Measurements from ENCODE around the gene UBE2H.

UBE2H gene

DNA sequence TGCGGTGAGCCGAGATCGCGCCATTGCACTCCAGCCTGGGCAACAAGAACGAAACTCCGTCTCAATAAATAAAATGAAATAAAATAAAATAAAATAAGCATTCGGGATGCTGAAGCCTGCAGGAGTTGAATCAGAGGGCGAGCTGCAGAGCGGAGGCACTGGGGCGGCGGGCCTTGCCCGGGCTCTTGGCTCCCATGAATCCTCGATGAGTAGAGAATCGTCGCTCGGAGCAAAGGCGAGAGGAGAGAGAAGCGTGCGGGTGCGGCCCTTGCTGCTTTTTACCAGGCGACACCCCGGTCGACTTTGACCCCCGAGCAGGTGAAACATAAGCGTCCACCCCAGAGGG is 168.3 kb downstream of the UBE2H start:
- DNase-seq, result no peak

DNA sequence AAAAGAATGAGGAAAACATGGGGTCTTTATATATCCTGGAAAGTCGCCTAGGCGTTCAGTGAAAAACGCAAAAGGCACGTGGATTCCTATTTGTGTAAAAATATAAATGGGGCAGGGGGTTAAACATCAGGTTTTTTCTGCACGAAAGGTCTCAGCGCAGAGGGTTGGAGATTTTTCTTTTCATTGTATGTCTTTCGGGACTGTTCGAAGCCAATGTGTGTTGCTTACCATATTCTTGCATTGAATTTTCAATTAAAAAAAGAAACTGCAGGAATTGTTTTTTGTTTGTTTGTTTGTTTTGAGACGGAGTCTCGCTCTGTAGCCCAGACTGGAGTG is 169.2 kb downstream of the UBE2H start:
- no peak for DNase-seq

GRCh38 chr7:129782818-129783583 is 169.8 kb downstream of the UBE2H start:
- DNase-seq, result no peak

GRCh38 chr7:129781928-129782817 is 170.6 kb downstream of the UBE2H start:
- DNase-seq, result no peak

GRCh38 chr7:129780974-129781927 is 171.5 kb downstream of the UBE2H start:
- DNase-seq, result no peak
